Left lung (tissue), 10 donors: ENCODE data around the gene TMED4. TPM values are rescaled to one million over a fixed set of nuclear protein-coding genes. Genes with fewer than 3 reads are reported as not detected.

Experiments used
- ATAC-seq: fragments of 200-7000 bp; cut with Tn5 transposase; one replicate; pipeline ENCODE4 v1.9.1; 2020; ENCODE audit warnings: moderate library complexity
- DNase-seq, 4 donors: peaks; one replicate each; pipeline ENCODE4 v3.0.0-alpha.2; 2013 to 2020
- H3K27ac ChIP-seq, 2 donors: fragments of 200-600 bp; sonication (generic) in 1 of 2; one replicate each; pipeline versions ENCODE4 v1.5.0 to v1.8.0; 2020 to 2021
- H3K27me3 ChIP-seq, 2 donors: fragments of 200-600 bp; sonication (generic) in 1 of 2; one replicate each; pipeline versions ENCODE4 v1.5.0 to v1.8.0; 2020 to 2021
- H3K36me3 ChIP-seq, 2 donors: fragments of 200-600 bp; sonication (generic) in 1 of 2; one replicate each; pipeline versions ENCODE4 v1.5.0 to v1.8.0; 2020 to 2021
- H3K4me1 ChIP-seq, 2 donors: fragments of 200-600 bp; one replicate each; pipeline ENCODE4 v1.8.0; 2021
- H3K4me3 ChIP-seq, 2 donors: fragments of 200-600 bp; sonication (generic) in 1 of 2; one replicate each; pipeline versions ENCODE4 v1.5.0 to v1.8.0; 2020 to 2021; ENCODE audit warnings: mild to moderate bottlenecking in 1 of 2
- H3K9me3 ChIP-seq, 2 donors: fragments of 200-600 bp; sonication (generic) in 1 of 2; one replicate each; pipeline versions ENCODE4 v1.5.0 to v1.8.0; 2020 to 2021
- CTCF ChIP-seq, 2 donors: fragments of 200-600 bp; sonication (generic) in 1 of 2; IDR thresholded peaks; one replicate each; pipeline versions ENCODE4 v1.5.0 to v1.8.0; 2021; ENCODE audit warnings: antibody characterized with exemption in 2 of 2
- intact Hi-C, 2 donors: fragments of 100-400 bp; cut with DNase I; formaldehyde crosslinking; loops; one replicate each; pipeline versions ENCODE4 v1.11.2 to v1.14.2; 2022
- polyA plus RNA-seq, 6 donors: library from polyadenylated mRNA; unstranded; fragments of 120-200 nt; gene quantifications; one replicate each; pipeline ENCODE4 v1.2.1, GENCODE V29; 2013; ENCODE audit not compliant: insufficient read length in 6 of 6
- total RNA-seq, 2 donors: library from RNA; stranded (reverse); fragmentation: NEBNext Ultra II Directional; extraction: Animal tissue kit (Norgen Biotek cat#: 25700); gene quantifications; one replicate each; pipeline ENCODE4 v1.2.1, GENCODE V29; 2021
- donor health status: DM: no; HTN: yes; CAD: no.
- donor health status: DM: no; HTN: no; CAD: no.

TMED4 gene
- total and polyA plus RNA-seq, 8 donors, result 69.6 to 102 (median 91.5) TPM

DNA sequence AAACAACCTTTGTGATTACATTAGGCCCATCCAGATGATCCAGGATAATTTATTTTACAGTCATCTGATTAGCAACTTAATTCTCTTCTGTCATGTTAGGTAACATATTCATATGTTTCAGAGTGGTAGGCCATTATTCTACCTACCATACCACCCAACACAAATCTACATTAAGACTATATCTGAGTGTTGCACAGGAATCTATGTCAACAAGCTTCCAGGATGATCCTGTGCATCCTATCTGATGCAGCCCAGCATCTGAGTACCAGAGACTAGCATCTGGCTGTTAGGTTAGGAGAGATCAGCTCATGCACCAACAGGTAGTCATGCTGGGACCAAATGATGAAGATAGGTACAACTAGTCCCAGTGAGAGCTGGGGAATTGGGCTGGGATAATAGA lies 7.0 kb downstream of the TMED4 start:
- no peak for TF ChIP-seq CTCF (IDR thresholded peaks at IDR 0.05)
- peaks cover 15 to 46% of the 10 kb centered on the region in 2 donors for H3K4me1 ChIP-seq
- H3K27ac ChIP-seq, result no peak overlapping the region
- H3K36me3 ChIP-seq, result peaks cover 3 to 67% of the 10 kb centered on the region in 2 donors
- H3K4me3 ChIP-seq, result peak overlapping the region in 1 of 2 donors; percentile 99
- no peak for DNase-seq
- no peaks in the 10 kb centered on the region for H3K27me3 ChIP-seq
- intact Hi-C loops, result no loop called here
- no peak for ATAC-seq
- H3K9me3 ChIP-seq, result no peaks in the 10 kb centered on the region

DNA sequence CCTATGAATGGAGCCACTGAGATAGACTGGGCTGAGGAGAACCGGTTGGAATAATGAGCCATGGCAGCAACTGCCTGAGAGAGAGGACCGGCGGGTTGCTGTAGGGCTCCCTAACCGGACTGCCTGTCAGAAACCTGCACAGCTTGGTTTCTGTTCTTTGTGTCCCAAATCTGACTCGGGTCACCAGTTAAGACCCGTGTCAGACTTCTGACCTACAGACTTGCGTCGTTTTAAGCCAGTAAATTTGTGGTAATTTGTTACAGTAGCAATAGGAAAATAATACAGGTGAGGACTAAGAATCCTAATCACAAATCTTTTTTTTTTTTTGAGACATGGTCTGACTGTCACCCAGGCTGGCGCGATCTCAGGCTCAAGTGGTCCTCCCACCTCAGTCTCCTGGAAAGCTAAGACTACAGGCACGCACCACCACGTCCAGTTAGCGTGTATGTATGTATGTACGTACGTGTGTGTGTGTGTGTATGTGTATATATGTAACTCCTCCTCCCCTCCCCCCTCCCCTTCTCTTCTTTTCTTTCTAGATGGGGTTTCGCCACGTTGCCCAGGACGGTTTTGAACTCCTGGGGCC lies 7.7 kb downstream of the TMED4 start:
- intact Hi-C loops, result no loop called here
- Histone ChIP-seq H3K9me3 (no peaks in the 10 kb centered on the region), H3K36me3 (peaks cover 3 to 67% of the 10 kb centered on the region in 2 donors), H3K4me1 (peaks cover 15 to 39% of the 10 kb centered on the region in 2 donors), H3K4me3 (peak overlapping the region; percentile 96 to 99), H3K27ac (peak overlapping the region; percentile 77 to 91), H3K27me3 (no peaks in the 10 kb centered on the region)
- DNase-seq (no peak), ATAC-seq (no peak)
- no peak for TF ChIP-seq CTCF (IDR thresholded peaks at IDR 0.05)

DNA sequence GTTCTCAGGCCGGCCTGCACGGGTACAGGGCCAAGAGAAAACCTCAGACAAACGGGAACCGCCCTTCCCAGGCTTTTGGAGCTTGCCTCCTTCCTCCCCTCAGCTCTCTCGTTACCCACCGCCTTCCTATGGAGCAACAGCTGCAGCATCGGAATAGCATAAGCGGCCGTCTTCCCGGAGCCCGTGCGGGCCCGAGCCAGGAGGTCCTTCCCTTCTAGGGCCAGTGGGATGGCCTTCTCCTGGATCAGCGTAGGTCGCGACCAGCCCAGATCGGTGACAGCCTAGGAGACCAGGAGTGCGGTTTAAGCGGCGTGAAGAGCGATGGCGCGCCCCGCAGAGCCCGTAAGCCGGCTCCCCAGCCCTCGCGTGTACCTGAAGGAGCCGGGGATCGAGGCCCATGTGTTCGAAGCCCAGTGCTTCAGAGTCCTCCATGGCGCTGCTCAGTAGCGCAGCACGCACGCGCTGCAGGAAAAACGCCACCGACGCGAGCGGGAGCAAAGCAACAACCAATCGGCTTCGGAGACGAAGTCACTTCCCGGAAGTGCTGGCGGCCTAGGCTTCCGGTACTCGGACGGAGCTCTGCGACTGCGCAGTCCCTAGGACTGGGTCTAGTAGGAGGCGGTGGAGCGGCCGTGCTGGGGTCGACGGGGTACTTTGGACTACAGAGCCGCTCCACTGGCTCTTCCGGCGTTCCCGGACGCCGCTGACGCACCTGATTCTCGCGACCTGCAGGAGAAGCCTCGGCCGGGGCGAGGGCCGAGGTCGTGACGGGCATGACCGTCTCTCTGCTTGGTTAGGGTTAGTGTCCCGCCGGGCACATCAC lies 8.4 kb downstream of the TMED4 start, which contains the start of gene DDX56:
DDX56 (minus strand) TSS at position 445 of the 823 bp plus-strand sequence; CDS start at position 432, 13 bp downstream.
- Histone ChIP-seq H3K9me3 (no peaks in the 10 kb centered on the region), H3K27ac (peak within 1 kb of the TSS; percentile 77 to 91), H3K4me3 (peak within 1 kb of the TSS; percentile 96 to 99), H3K4me1 (peaks cover 15 to 39% of the 10 kb centered on the region in 2 donors), H3K36me3 (peaks cover 3 to 67% of the 10 kb centered on the region in 2 donors), H3K27me3 (no peaks in the 10 kb centered on the region)
- intact Hi-C loops, result no loop called here
- TF ChIP-seq CTCF (IDR thresholded peaks at IDR 0.05), result no peak
- peak; percentile 93 to 97 (median 96) for DNase-seq
- peak; percentile 97 for ATAC-seq

DNA sequence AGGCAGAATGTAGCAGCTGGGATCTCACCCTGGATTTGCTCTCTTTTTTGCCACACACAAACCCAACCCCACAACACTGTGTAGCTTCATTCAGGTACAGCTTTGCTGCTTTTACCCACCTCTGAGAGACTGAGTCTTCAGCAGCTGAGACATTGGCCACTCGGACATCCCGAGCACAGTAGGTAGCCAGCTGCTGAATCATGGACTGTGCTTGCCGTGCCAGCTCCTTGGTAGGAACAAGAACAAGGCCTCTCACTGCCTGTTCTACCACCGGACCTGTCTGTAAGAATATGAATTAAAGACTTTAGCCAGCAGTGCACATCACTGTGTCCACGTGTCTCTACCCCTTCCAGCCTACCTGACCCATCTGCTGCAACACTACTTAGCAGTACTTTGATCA lies 9.3 kb downstream of the TMED4 start:
- Histone ChIP-seq H3K4me3 (peak overlapping the region; percentile 96 to 99), H3K36me3 (peaks cover 3 to 67% of the 10 kb centered on the region in 2 donors), H3K4me1 (peaks cover 15 to 39% of the 10 kb centered on the region in 2 donors), H3K9me3 (no peaks in the 10 kb centered on the region), H3K27ac (peak overlapping the region in 1 of 2 donors; percentile 91), H3K27me3 (no peaks in the 10 kb centered on the region)
- DNase-seq (no peak), ATAC-seq (no peak)
- intact Hi-C loops, result no loop called here
- no peak for TF ChIP-seq CTCF (IDR thresholded peaks at IDR 0.05)

GRCh38 chr7:44569959-44570358 lies 12.1 kb downstream of the TMED4 start:
- ATAC-seq (no peak), DNase-seq (no peak)
- peaks cover 0 to 78% of the 10 kb centered on the region in 2 donors for H3K36me3 ChIP-seq
- H3K4me1 ChIP-seq, result peaks cover 15 to 38% of the 10 kb centered on the region in 2 donors
- H3K27ac ChIP-seq, result no peak overlapping the region
- intact Hi-C loops, result loop anchor here in 1 of 2 donors (5.0 kb wide), 1 partner anchor 328 kb away; no protein-coding TSS in a partner anchor
- H3K27me3 ChIP-seq, result no peaks in the 10 kb centered on the region
- no peaks in the 10 kb centered on the region for H3K9me3 ChIP-seq
- H3K4me3 ChIP-seq, result no peak overlapping the region
- TF ChIP-seq CTCF (IDR thresholded peaks at IDR 0.05), result no peak
